Measurements from ENCODE around the gene FAM149B1. TPM values are rescaled to one million over a fixed set of nuclear protein-coding genes. Genes with fewer than 3 reads are reported as not detected.

FAM149B1 gene
- total RNA-seq, 1 donor from 2014 or later, result 35.9 TPM

- no peak overlapping the region for H3K27ac Mint-ChIP-seq
- H3K9me3 Mint-ChIP-seq (ENCODE audit: low read depth), result no peaks in the 10 kb centered on the region
- DNase-seq (ENCODE audit: low spot score, unreplicated experiment), result no peak
- TF ChIP-seq CTCF (IDR thresholded peaks at IDR 0.05; ENCODE audit: unreplicated experiment), result no peak
- no peaks in the 10 kb centered on the region for H3K27me3 Mint-ChIP-seq
- peaks cover 34% of the 10 kb centered on the region for H3K36me3 Mint-ChIP-seq (ENCODE audit: insufficient read depth)
- H3K4me1 Mint-ChIP-seq (ENCODE audit: low read depth), result no peaks in the 10 kb centered on the region
- no peak overlapping the region for H3K4me3 Mint-ChIP-seq (ENCODE audit: low read depth)
These were observed 15.9 kb upstream of the FAM149B1 start for GRCh38 chr10:73152009-73152408.

GRCh38 chr10:73156054-73156453, 11.9 kb upstream of the FAM149B1 start:
- no peaks in the 10 kb centered on the region for H3K9me3 Mint-ChIP-seq (ENCODE audit: low read depth)
- H3K4me1 Mint-ChIP-seq (ENCODE audit: low read depth), result no peaks in the 10 kb centered on the region
- H3K27ac Mint-ChIP-seq, result no peak overlapping the region
- no peak for DNase-seq (ENCODE audit: low spot score, unreplicated experiment)
- TF ChIP-seq CTCF (IDR thresholded peaks at IDR 0.05; ENCODE audit: unreplicated experiment), result no peak
- no peak overlapping the region for H3K4me3 Mint-ChIP-seq (ENCODE audit: low read depth)
- H3K27me3 Mint-ChIP-seq, result no peaks in the 10 kb centered on the region
- peaks cover 30% of the 10 kb centered on the region for H3K36me3 Mint-ChIP-seq (ENCODE audit: insufficient read depth)

- Mint-ChIP-seq H3K4me1 (ENCODE audit: low read depth) (no peaks in the 10 kb centered on the region), H3K4me3 (ENCODE audit: low read depth) (no peak overlapping the region), H3K27ac (peak overlapping the region; percentile 49), H3K27me3 (no peaks in the 10 kb centered on the region), H3K9me3 (ENCODE audit: low read depth) (no peaks in the 10 kb centered on the region), H3K36me3 (ENCODE audit: insufficient read depth) (peaks cover 31% of the 10 kb centered on the region)
- peak; percentile 20 for DNase-seq (ENCODE audit: low spot score, unreplicated experiment)
- TF ChIP-seq CTCF (IDR thresholded peaks at IDR 0.05; ENCODE audit: unreplicated experiment), result peak; percentile 87
These were observed 8.8 kb upstream of the FAM149B1 start for GRCh38 chr10:73159038-73159648.

GRCh38 chr10:73161079-73161478, 6.8 kb upstream of the FAM149B1 start:
- Mint-ChIP-seq H3K27me3 (no peaks in the 10 kb centered on the region), H3K36me3 (ENCODE audit: insufficient read depth) (peaks cover 28% of the 10 kb centered on the region), H3K4me1 (ENCODE audit: low read depth) (no peaks in the 10 kb centered on the region), H3K4me3 (ENCODE audit: low read depth) (no peak overlapping the region), H3K9me3 (ENCODE audit: low read depth) (no peaks in the 10 kb centered on the region), H3K27ac (no peak overlapping the region)
- DNase-seq (ENCODE audit: low spot score, unreplicated experiment), result no peak
- TF ChIP-seq CTCF (IDR thresholded peaks at IDR 0.05; ENCODE audit: unreplicated experiment), result no peak

GRCh38 chr10:73161662-73162061, 6.3 kb upstream of the FAM149B1 start:
- peaks cover 25% of the 10 kb centered on the region for H3K36me3 Mint-ChIP-seq (ENCODE audit: insufficient read depth)
- no peak overlapping the region for H3K4me3 Mint-ChIP-seq (ENCODE audit: low read depth)
- peaks cover under 1% of the 10 kb centered on the region for H3K4me1 Mint-ChIP-seq (ENCODE audit: low read depth)
- H3K9me3 Mint-ChIP-seq (ENCODE audit: low read depth), result no peaks in the 10 kb centered on the region
- TF ChIP-seq CTCF (IDR thresholded peaks at IDR 0.05; ENCODE audit: unreplicated experiment), result no peak
- no peaks in the 10 kb centered on the region for H3K27me3 Mint-ChIP-seq
- no peak for DNase-seq (ENCODE audit: low spot score, unreplicated experiment)
- H3K27ac Mint-ChIP-seq, result no peak overlapping the region
